IMR-90 (cell line): Measurements from ENCODE around the gene ARPIN. TPM values are rescaled to one million over a fixed set of nuclear protein-coding genes. Genes with fewer than 3 reads are reported as not detected.

Experiments
- ATAC-seq: fragments of 200-7000 bp; cut with Tn5 transposase; 2 replicates; pipeline ENCODE4 v1.9.1; 2020; ENCODE audit warnings: low read depth, mild to moderate bottlenecking, moderate library complexity
- BruUV-seq: library from RNA; stranded (reverse); fragments of 400-500 nt; replicated peaks from 2 replicates; lab custom pipeline; 2021; lab: Mats Ljungman, UMichigan
- CTCF ChIA-PET: fragments of 300-600 bp; formaldehyde crosslinking; extraction: SDS; loops from one replicate; lab custom pipeline; 2021; ENCODE audit warnings: antibody characterized with exemption; lab: Yijun Ruan, JAX
- POLR2A ChIA-PET: fragments of 300-600 bp; sonication (Branson Sonifier 250); formaldehyde crosslinking; loops from one replicate; lab custom pipeline; 2022; ENCODE audit warnings: antibody characterized with exemption; ENCODE audit not compliant: unreplicated experiment; lab: Charles Lee
- DNase-seq: peaks from one replicate; pipeline ENCODE4 v3.0.0; 2013
- H2AFZ ChIP-seq: replicated peaks from 2 replicates; pipeline ENCODE3; 2013; ENCODE audit warnings: low read length, mild to moderate bottlenecking; ENCODE audit not compliant: poor library complexity
- H2AK5ac ChIP-seq: 2 replicates; pipeline ENCODE4 v1.6.1; 2013; ENCODE audit warnings: low read depth, low read length, inconsistent platforms
- H2AK9ac ChIP-seq: replicated peaks from 2 replicates; pipeline ENCODE3; 2013; ENCODE audit warnings: mild to moderate bottlenecking, low read depth, low read length, moderate library complexity; ENCODE audit not compliant: poor library complexity
- H2BK120ac ChIP-seq: 2 replicates; pipeline ENCODE4 v1.6.1; 2013; ENCODE audit warnings: low read depth, low read length, inconsistent platforms
- H2BK15ac ChIP-seq: 3 replicates; pipeline ENCODE4 v1.6.1; 2013; ENCODE audit warnings: low read depth, low read length, inconsistent platforms
- H2BK20ac ChIP-seq: 2 replicates; pipeline ENCODE4 v1.6.1; 2013; ENCODE audit warnings: low read depth, mild to moderate bottlenecking, inconsistent platforms, low read length, moderate library complexity
- H2BK5ac ChIP-seq: 2 replicates; pipeline ENCODE4 v1.6.1; 2013; ENCODE audit warnings: mild to moderate bottlenecking, low read depth, low read length, inconsistent platforms; ENCODE audit not compliant: poor library complexity, severe bottlenecking
- H3K14ac ChIP-seq: replicated peaks from 2 replicates; pipeline ENCODE4 v1.6.1; 2013; ENCODE audit warnings: low read depth, low read length, inconsistent platforms
- H3K18ac ChIP-seq: 2 replicates; pipeline ENCODE4 v1.6.1; 2013; ENCODE audit warnings: low read depth, low read length, control low read depth
- H3K23ac ChIP-seq: 2 replicates; pipeline ENCODE4 v1.6.1; 2013; ENCODE audit warnings: low read depth, low read length, inconsistent platforms
- H3K27ac ChIP-seq: 2 replicates; pipeline ENCODE4 v1.5.1; 2013; ENCODE audit warnings: mild to moderate bottlenecking, control low read depth, low read length; ENCODE audit not compliant: insufficient read depth
- H3K27me3 ChIP-seq: 2 replicates; pipeline ENCODE4 v1.6.1; 2013; ENCODE audit warnings: low read length; ENCODE audit not compliant: control insufficient read depth, insufficient read depth
- H3K36me3 ChIP-seq: 2 replicates; pipeline ENCODE4 v1.6.1; 2013; ENCODE audit warnings: low read length, mixed read lengths; ENCODE audit not compliant: control insufficient read depth, insufficient read depth
- H3K4ac ChIP-seq: 2 replicates; pipeline ENCODE4 v1.6.1; 2013; ENCODE audit warnings: low read depth, low read length, inconsistent platforms
- H3K4me1 ChIP-seq: 2 replicates; pipeline ENCODE4 v1.6.1; 2013; ENCODE audit warnings: low read length, mixed read lengths; ENCODE audit not compliant: control insufficient read depth, insufficient read depth
- H3K4me2 ChIP-seq: 2 replicates; pipeline ENCODE4 v1.6.1; 2013; ENCODE audit warnings: low read depth, mild to moderate bottlenecking, control low read depth, low read length, moderate library complexity
- H3K4me3 ChIP-seq: 2 replicates; pipeline ENCODE4 v1.5.1; 2013; ENCODE audit warnings: low read depth, mild to moderate bottlenecking, control low read depth, low read length, moderate library complexity; ENCODE audit not compliant: insufficient read depth
- H3K56ac ChIP-seq: 2 replicates; pipeline ENCODE4 v1.6.1; 2013; ENCODE audit warnings: low read length, inconsistent platforms; ENCODE audit not compliant: insufficient read depth; ENCODE audit errors: extremely low read depth
- H3K79me1 ChIP-seq, 2 experiments: 2 replicates each; pipeline ENCODE4 v1.6.1; 2013; ENCODE audit warnings: low read length in 2 of 2, inconsistent platforms in 1 of 2, low read depth in 1 of 2
- H3K9ac ChIP-seq: 2 replicates; pipeline ENCODE4 v1.6.1; 2013; ENCODE audit warnings: low read depth, low read length, control low read depth
- H3K9me1 ChIP-seq: 2 replicates; pipeline ENCODE4 v1.6.1; 2013; ENCODE audit warnings: low read length, inconsistent platforms; ENCODE audit not compliant: insufficient read depth
- H3K9me3 ChIP-seq: 2 replicates; pipeline ENCODE4 v1.6.1; 2013; ENCODE audit warnings: low read length; ENCODE audit not compliant: control insufficient read depth, insufficient read depth
- H4K20me1 ChIP-seq: 2 replicates; pipeline ENCODE4 v1.6.1; 2013; ENCODE audit warnings: low read length, inconsistent platforms; ENCODE audit not compliant: insufficient read depth
- H4K5ac ChIP-seq: 2 replicates; pipeline ENCODE4 v1.6.1; 2013; ENCODE audit warnings: mild to moderate bottlenecking, low read depth, low read length, control low read depth
- H4K8ac ChIP-seq, 2 experiments: 2 replicates each; pipeline ENCODE4 v1.6.1; 2013; ENCODE audit warnings: low read depth in 2 of 2, low read length in 2 of 2, control low read depth in 1 of 2, inconsistent platforms in 1 of 2
- H4K91ac ChIP-seq: 2 replicates; pipeline ENCODE4 v1.6.1; 2013; ENCODE audit warnings: low read depth, low read length, inconsistent platforms; ENCODE audit not compliant: insufficient read depth
- BHLHE40 ChIP-seq: fragments of 150-350 bp; IDR thresholded peaks from 2 replicates; pipeline ENCODE4 v1.6.1; 2016; ENCODE audit warnings: mild to moderate bottlenecking, low read depth, low read length
- CEBPB ChIP-seq: IDR thresholded peaks from 2 replicates; pipeline ENCODE4 v1.6.1; 2012; ENCODE audit warnings: low read depth, low read length, improper control_type of control experiment
- FOS ChIP-seq: fragments of 150-350 bp; IDR thresholded peaks from 2 replicates; pipeline ENCODE4 v1.6.1; 2016; ENCODE audit warnings: low read depth, low read length
- MAFK ChIP-seq: IDR thresholded peaks from 2 replicates; pipeline ENCODE4 v1.6.1; 2012; ENCODE audit warnings: low read depth, low read length, improper control_type of control experiment
- MXI1 ChIP-seq: IDR thresholded peaks from 2 replicates; pipeline ENCODE4 v1.6.1; 2012; ENCODE audit warnings: low read depth, mild to moderate bottlenecking, low read length, moderate library complexity, borderline replicate concordance
- NFE2L2 ChIP-seq: fragments of 150-350 bp; IDR thresholded peaks from 2 replicates; pipeline ENCODE4 v1.6.1; 2016; ENCODE audit warnings: low read depth, mild to moderate bottlenecking, low read length
- POLR2A ChIP-seq: IDR thresholded peaks from 2 replicates; pipeline ENCODE4 v1.6.1; 2012; ENCODE audit warnings: mild to moderate bottlenecking, low read depth, low read length
- RCOR1 ChIP-seq: IDR thresholded peaks from 2 replicates; pipeline ENCODE4 v1.6.1; 2012; ENCODE audit warnings: mild to moderate bottlenecking, low read length, improper control_type of control experiment; ENCODE audit not compliant: insufficient replicate concordance
- RFX5 ChIP-seq: IDR thresholded peaks from 2 replicates; pipeline ENCODE4 v1.8.0; 2012; ENCODE audit warnings: low read depth, mild to moderate bottlenecking, low read length, moderate library complexity
- SMC3 ChIP-seq: fragments of 150-350 bp; IDR thresholded peaks from 2 replicates; pipeline ENCODE4 v1.6.1; 2016; ENCODE audit warnings: low read depth, mild to moderate bottlenecking, antibody characterized with exemption, low read length, moderate library complexity
- WGBS, 2 experiments: methylation state at CpG; one replicate each; pipeline versions ENCODE4 v1.1.5 to v1.1.7; 2013; ENCODE audit warnings: missing lambda C conversion rate in 2 of 2; ENCODE audit not compliant: insufficient read length in 1 of 2; ENCODE audit errors: extremely low coverage in 2 of 2; 5-methylcytosine and 5-hydroxymethylcytosine counted together
- dilution Hi-C: fragments of 300-500 bp; cut with HindIII; formaldehyde crosslinking; loops from one replicate; pipeline ENCODE4 v1.14.3; 2018; ENCODE audit warnings: low sequenced_read_pairs; ENCODE audit not compliant: unreplicated experiment
- in situ Hi-C: fragments of 300-500 bp; cut with MboI; formaldehyde crosslinking; loops from 3 replicates; pipeline ENCODE4 v1.14.3; 2019; ENCODE audit warnings: low sequenced_read_pairs, inconsistent platforms, mixed read lengths
- intact Hi-C: fragments of 100-400 bp; cut with micrococcal nuclease; formaldehyde crosslinking; loops from 2 replicates; pipeline ENCODE4 v1.10.0; 2022
- polyA plus RNA-seq, 3 experiments: library from polyadenylated mRNA; depleted of rRNA; stranded (reverse); fragments of >200 nt; gene quantifications; 2 replicates each; pipeline ENCODE4 v1.2.3, GENCODE V29; 2012; ENCODE audit warnings: low replicate concordance in 1 of 3
- total RNA-seq: library from RNA; depleted of rRNA; stranded (reverse); fragments of >200 nt; gene quantifications from 2 replicates; pipeline ENCODE4 v1.2.3, GENCODE V29; 2012
- TF ChIP-seq, protein P1 (sequence below): conservative IDR thresholded peaks from 2 replicates; pipeline ENCODE4 v1.5.1; 2012; ENCODE audit warnings: mild to moderate bottlenecking, low read depth, low read length, improper control_type of control experiment

ARPIN gene
- total and polyA plus RNA-seq, 2 of the 4 experiments (the other 2 are of a cell fraction) = 3.9 to 8.8 TPM

DNA sequence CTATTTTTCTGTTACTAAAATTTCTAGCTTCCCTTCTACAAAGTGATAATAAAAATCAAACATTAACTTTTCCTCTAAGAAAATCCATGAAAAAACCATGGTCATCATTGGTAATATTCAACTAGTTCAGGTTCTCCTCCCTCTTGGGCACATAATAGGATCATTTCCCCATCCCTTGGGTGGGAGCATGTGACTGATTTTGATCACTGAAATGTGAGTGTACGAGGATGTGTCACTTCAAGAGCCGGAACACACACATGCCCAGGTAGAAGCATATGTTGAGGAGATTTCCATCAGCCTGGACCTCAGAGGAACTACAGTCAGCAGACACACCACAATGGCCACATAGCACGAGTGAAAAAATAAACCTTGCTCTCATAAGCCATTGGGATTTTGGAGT, 55.1 kb downstream of the ARPIN start:
- H3K4me3 ChIP-seq = no peak overlapping the region
- H4K5ac ChIP-seq = no peak overlapping the region
- no TSS peak for BruUV-seq

More for the DNA sequence above, 55.1 kb downstream of the ARPIN start:
- no peak overlapping the region for H3K56ac ChIP-seq
- no peak overlapping the region for H3K23ac ChIP-seq
- intact Hi-C loops (no loop called here), in situ Hi-C loops (no loop called here), dilution Hi-C loops (loop anchor here (25.0 kb wide), 1 partner anchor 95 kb away; the partner anchor contains the start of gene MESP1)
- peaks cover 3% of the 10 kb centered on the region; the same call in 1 of the 2 replicates for H3K9me1 ChIP-seq
- H4K91ac ChIP-seq = no peak overlapping the region
- no peak for TF ChIP-seq CEBPB
- no peak for TF ChIP-seq MAFK
- TF ChIP-seq SMC3 = no peak
- no peak for TF ChIP-seq FOS
- TF ChIP-seq RCOR1 = no peak
- no peak for TF ChIP-seq NFE2L2
- TF ChIP-seq RFX5 = no peak
- TF ChIP-seq MXI1 = no peak
- no peak for TF ChIP-seq BHLHE40
- no peak for TF ChIP-seq POLR2A
- TF ChIP-seq, protein P1, sequence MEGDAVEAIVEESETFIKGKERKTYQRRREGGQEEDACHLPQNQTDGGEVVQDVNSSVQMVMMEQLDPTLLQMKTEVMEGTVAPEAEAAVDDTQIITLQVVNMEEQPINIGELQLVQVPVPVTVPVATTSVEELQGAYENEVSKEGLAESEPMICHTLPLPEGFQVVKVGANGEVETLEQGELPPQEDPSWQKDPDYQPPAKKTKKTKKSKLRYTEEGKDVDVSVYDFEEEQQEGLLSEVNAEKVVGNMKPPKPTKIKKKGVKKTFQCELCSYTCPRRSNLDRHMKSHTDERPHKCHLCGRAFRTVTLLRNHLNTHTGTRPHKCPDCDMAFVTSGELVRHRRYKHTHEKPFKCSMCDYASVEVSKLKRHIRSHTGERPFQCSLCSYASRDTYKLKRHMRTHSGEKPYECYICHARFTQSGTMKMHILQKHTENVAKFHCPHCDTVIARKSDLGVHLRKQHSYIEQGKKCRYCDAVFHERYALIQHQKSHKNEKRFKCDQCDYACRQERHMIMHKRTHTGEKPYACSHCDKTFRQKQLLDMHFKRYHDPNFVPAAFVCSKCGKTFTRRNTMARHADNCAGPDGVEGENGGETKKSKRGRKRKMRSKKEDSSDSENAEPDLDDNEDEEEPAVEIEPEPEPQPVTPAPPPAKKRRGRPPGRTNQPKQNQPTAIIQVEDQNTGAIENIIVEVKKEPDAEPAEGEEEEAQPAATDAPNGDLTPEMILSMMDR = no peak
- no peak overlapping the region for H3K9ac ChIP-seq
- H3K9me3 ChIP-seq = no peaks in the 10 kb centered on the region
- ATAC-seq (no peak), DNase-seq (no peak)
- ChIA-PET CTCF (no interaction called here), POLR2A (no interaction called here)
- no peak overlapping the region for H3K4me2 ChIP-seq
- no peak overlapping the region for H3K4ac ChIP-seq
- H3K18ac ChIP-seq = no peak overlapping the region
- no peaks in the 10 kb centered on the region for H4K20me1 ChIP-seq
- no peak overlapping the region for H2AFZ ChIP-seq
- H2BK5ac ChIP-seq = no peak overlapping the region
- H2BK120ac ChIP-seq = no peak overlapping the region
- no peak overlapping the region for H3K27ac ChIP-seq
- no peak overlapping the region for H2BK20ac ChIP-seq
- no peaks in the 10 kb centered on the region for H3K27me3 ChIP-seq
- no peak overlapping the region for H4K8ac ChIP-seq
- H2AK9ac ChIP-seq = no peak overlapping the region
- H3K79me1 ChIP-seq = peaks cover 0 to 11% of the 10 kb centered on the region in 2 experiments; a peak in 1 of 4 replicates
- H3K4me1 ChIP-seq = no peaks in the 10 kb centered on the region
- H2BK15ac ChIP-seq = no peak overlapping the region
- H3K14ac ChIP-seq = no peak overlapping the region
- whole genome bisulfite sequencing, 2 experiments = no CpG with 5 or more reads among the region's 3 CpGs
- H3K36me3 ChIP-seq = peaks cover 8% of the 10 kb centered on the region
- H2AK5ac ChIP-seq = no peak overlapping the region
